ENCODE measurements around the gene FER1L5.

- TF ChIP-seq POLR2A (IDR thresholded peaks at IDR 0.05) = no peak
- TF ChIP-seq, protein P1, sequence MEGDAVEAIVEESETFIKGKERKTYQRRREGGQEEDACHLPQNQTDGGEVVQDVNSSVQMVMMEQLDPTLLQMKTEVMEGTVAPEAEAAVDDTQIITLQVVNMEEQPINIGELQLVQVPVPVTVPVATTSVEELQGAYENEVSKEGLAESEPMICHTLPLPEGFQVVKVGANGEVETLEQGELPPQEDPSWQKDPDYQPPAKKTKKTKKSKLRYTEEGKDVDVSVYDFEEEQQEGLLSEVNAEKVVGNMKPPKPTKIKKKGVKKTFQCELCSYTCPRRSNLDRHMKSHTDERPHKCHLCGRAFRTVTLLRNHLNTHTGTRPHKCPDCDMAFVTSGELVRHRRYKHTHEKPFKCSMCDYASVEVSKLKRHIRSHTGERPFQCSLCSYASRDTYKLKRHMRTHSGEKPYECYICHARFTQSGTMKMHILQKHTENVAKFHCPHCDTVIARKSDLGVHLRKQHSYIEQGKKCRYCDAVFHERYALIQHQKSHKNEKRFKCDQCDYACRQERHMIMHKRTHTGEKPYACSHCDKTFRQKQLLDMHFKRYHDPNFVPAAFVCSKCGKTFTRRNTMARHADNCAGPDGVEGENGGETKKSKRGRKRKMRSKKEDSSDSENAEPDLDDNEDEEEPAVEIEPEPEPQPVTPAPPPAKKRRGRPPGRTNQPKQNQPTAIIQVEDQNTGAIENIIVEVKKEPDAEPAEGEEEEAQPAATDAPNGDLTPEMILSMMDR (IDR thresholded peaks at IDR 0.05 in 4 of 5, conservative IDR thresholded peaks at IDR 0.05 in 1 of 5) = no peak
These were observed 42.6 kb upstream of the FER1L5 start for GRCh38 chr2:96599941-96600340.
